ENCODE data around the gene DOCK2.

DNA sequence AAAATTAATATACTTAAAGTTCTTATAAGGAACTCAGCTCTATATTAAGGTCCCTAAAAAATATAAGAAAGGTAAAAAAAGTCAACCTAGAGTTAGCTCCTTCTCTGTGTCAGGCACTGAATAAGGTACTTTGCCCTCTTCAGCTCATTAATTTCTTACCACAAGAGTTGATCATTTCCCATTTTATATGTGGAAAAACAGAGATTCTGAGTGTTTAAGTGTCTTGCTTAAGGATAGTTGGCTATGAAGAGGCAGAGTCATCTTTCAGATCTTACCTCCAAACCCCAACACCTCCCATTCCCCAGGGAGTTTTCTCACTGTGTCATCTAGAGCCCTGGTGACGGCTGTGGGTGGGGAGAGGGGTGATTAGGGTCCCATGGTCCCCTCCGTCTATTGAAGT, 302.7 kb downstream of the DOCK2 start:
- TF ChIP-seq, protein P1, sequence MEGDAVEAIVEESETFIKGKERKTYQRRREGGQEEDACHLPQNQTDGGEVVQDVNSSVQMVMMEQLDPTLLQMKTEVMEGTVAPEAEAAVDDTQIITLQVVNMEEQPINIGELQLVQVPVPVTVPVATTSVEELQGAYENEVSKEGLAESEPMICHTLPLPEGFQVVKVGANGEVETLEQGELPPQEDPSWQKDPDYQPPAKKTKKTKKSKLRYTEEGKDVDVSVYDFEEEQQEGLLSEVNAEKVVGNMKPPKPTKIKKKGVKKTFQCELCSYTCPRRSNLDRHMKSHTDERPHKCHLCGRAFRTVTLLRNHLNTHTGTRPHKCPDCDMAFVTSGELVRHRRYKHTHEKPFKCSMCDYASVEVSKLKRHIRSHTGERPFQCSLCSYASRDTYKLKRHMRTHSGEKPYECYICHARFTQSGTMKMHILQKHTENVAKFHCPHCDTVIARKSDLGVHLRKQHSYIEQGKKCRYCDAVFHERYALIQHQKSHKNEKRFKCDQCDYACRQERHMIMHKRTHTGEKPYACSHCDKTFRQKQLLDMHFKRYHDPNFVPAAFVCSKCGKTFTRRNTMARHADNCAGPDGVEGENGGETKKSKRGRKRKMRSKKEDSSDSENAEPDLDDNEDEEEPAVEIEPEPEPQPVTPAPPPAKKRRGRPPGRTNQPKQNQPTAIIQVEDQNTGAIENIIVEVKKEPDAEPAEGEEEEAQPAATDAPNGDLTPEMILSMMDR (IDR thresholded peaks at IDR 0.05 in 4 of 5, conservative IDR thresholded peaks at IDR 0.05 in 1 of 5), result no peak
- TF ChIP-seq POLR2A (IDR thresholded peaks at IDR 0.05), result no peak
